K562 (cell line): ENCODE measurements around the gene IMPDH2. TPM values are rescaled to one million over a fixed set of nuclear protein-coding genes. Genes with fewer than 3 reads are reported as not detected.

Experiments used
- ATF2 ChIP-seq: sonication (generic); formaldehyde crosslinking; IDR thresholded peaks from 2 replicates; pipeline ENCODE4 v1.8.1; 2022; ENCODE audit warnings: missing genetic modification reagents
- CHD2 ChIP-seq: IDR thresholded peaks from 2 replicates; pipeline ENCODE4 v1.6.1; 2011; ENCODE audit warnings: low read depth, low read length
- CREB3 ChIP-seq: fragments of 450-650 bp; conservative IDR thresholded peaks from 2 replicates; pipeline ENCODE4 v1.6.1; 2016; ENCODE audit warnings: missing genetic modification characterization, low read depth, mild to moderate bottlenecking, missing compliant biosample characterization, moderate library complexity
- ERF ChIP-seq: fragments of 450-650 bp; formaldehyde crosslinking; IDR thresholded peaks from 2 replicates; pipeline ENCODE4 v1.4.0; 2020; ENCODE audit warnings: mild to moderate bottlenecking, mixed read lengths
- FOXJ3 ChIP-seq: sonication (generic); formaldehyde crosslinking; IDR thresholded peaks from 2 replicates; pipeline ENCODE4 v1.4.0; 2020; ENCODE audit warnings: mild to moderate bottlenecking, missing genetic modification reagents
- PRDM10 ChIP-seq: fragments of 450-650 bp; IDR thresholded peaks from 2 replicates; pipeline ENCODE4 v1.6.1; 2018; ENCODE audit not compliant: partially characterized antibody
- PYGO2 ChIP-seq: fragments of 450-650 bp; IDR thresholded peaks from 2 replicates; pipeline ENCODE4 v1.6.1; 2016; ENCODE audit warnings: mild to moderate bottlenecking, missing genetic modification characterization, moderate library complexity, missing compliant biosample characterization
- SP2 ChIP-seq: IDR thresholded peaks from 2 replicates; pipeline ENCODE4 v1.6.1; 2011; ENCODE audit warnings: mild to moderate bottlenecking, low read depth, low read length, moderate library complexity; ENCODE audit not compliant: poor library complexity, severe bottlenecking; ENCODE audit errors: extremely low read depth
- SRSF3 ChIP-seq: fragments of 200-400 bp; formaldehyde crosslinking; IDR thresholded peaks from 2 replicates; pipeline ENCODE4 v1.6.1; 2016; ENCODE audit warnings: mild to moderate bottlenecking, low read length, moderate library complexity; ENCODE audit not compliant: insufficient read depth
- TCF3 ChIP-seq: sonication (generic); formaldehyde crosslinking; IDR thresholded peaks from 2 replicates; pipeline ENCODE4 v1.4.0; 2020; ENCODE audit warnings: mild to moderate bottlenecking, missing genetic modification reagents
- TCF7L2 ChIP-seq: fragments of 150-350 bp; IDR thresholded peaks from 2 replicates; pipeline ENCODE4 v1.6.1; 2016; ENCODE audit warnings: low read depth, mild to moderate bottlenecking, low read length, moderate library complexity
- ZBTB11 ChIP-seq, 3 experiments: fragments of 200-800 bp in 1 of 3; fragments of 250-450 bp in 1 of 3; fragments of 450-650 bp in 1 of 3; sonication (Bioruptor Pico) in 1 of 3; sonication (Bioruptor generic) in 1 of 3; formaldehyde crosslinking in 1 of 3; IDR thresholded peaks; 2 replicates each; pipeline versions ENCODE4 v1.6.1 to v1.8.0; 2016 to 2022; ENCODE audit warnings: mild to moderate bottlenecking in 2 of 3, missing genetic modification characterization in 2 of 3, missing compliant biosample characterization in 1 of 3, moderate library complexity in 1 of 3
- ZBTB43 ChIP-seq: sonication (generic); formaldehyde crosslinking; IDR thresholded peaks from 2 replicates; pipeline ENCODE4 v1.8.0; 2023; ENCODE audit warnings: mild to moderate bottlenecking, missing genetic modification reagents
- ZFP36 ChIP-seq: fragments of 150-350 bp; IDR thresholded peaks from 2 replicates; pipeline ENCODE4 v1.6.1; 2018; ENCODE audit warnings: low read length, low read depth; ENCODE audit not compliant: partially characterized antibody
- ZNF695 ChIP-seq: fragments of 450-650 bp; formaldehyde crosslinking; IDR thresholded peaks from 2 replicates; pipeline ENCODE4 v1.4.0; 2020; ENCODE audit warnings: mild to moderate bottlenecking, moderate library complexity
- polyA plus RNA-seq, 8 experiments: library from polyadenylated mRNA; depleted of rRNA in 4 of 8; stranded (reverse) in 5 of 8; unstranded in 3 of 8; fragments of >200 nt; fragmentation: Nextera tagmentation in 2 of 8; fragmentation: Illumina TruSeq in 1 of 8; extraction: Ambion mirVana in 2 of 8; extraction: Trizol in 1 of 8; gene quantifications; 2 replicates each; pipeline versions ENCODE4 v1.2.1 to v1.2.3, GENCODE V29; 2011 to 2014; ENCODE audit warnings: inconsistent platforms in 1 of 8, missing spikeins in 1 of 8
- total RNA-seq, 7 experiments: library from RNA; depleted of rRNA in 6 of 7; stranded (reverse); fragments of >200 nt in 6 of 7; fragmentation: Illumina TruSeq in 2 of 7; extraction: Trizol in 2 of 7; gene quantifications; 2 replicates each; pipeline versions ENCODE4 v1.2.1 to v1.2.3, GENCODE V29; 2011 to 2021; ENCODE audit warnings: low replicate concordance in 1 of 7

The IMPDH2 gene
- total and polyA plus RNA-seq, 9 of the 15 experiments (the other 6 are each of a cell fraction or from before 2014, with no cell fraction given), result 318 to 507 (median 366) TPM

GRCh38 chr3:49021213-49021812, 7.9 kb downstream of the IMPDH2 start (continued):
- TF ChIP-seq PRDM10, result no peak
- no peak for TF ChIP-seq ZNF695 (CRISPR knock-in tag)
- TF ChIP-seq PYGO2 (tag), result no peak
- no peak for TF ChIP-seq ZBTB43
- no peak for TF ChIP-seq ATF2
- TF ChIP-seq SRSF3, result no peak
- no peak for TF ChIP-seq FOXJ3 (CRISPR knock-in tag)
- TF ChIP-seq ZBTB11 (CRISPR knock-in tag; IDR thresholded peaks at IDR 0.05), result no peak
- no peak for TF ChIP-seq TCF7L2
- TF ChIP-seq SP2, result no peak
- peak; percentile 68; the same call in 1 of the 2 replicates for TF ChIP-seq ERF (CRISPR knock-in tag)
- TF ChIP-seq TCF3, result no peak
- TF ChIP-seq CREB3 (tag), result no peak
- TF ChIP-seq ZFP36, result no peak
- peak; percentile 55; the same call in 1 of the 2 replicates for TF ChIP-seq CHD2
